Cardiac muscle cell (in vitro differentiated cells and primary cell): ENCODE data around the gene ANO9. TPM values are rescaled to one million over a fixed set of nuclear protein-coding genes. Genes with fewer than 3 reads are reported as not detected.

Experiments
- DNase-seq, 2 donors: peaks; one replicate each; pipeline versions ENCODE4 v3.0.0 to v3.0.0-alpha.2; 2010 to 2017; ENCODE audit warnings: low read depth in 1 of 2, low spot score in 1 of 2
- H3K27ac ChIP-seq: fragments of 200-600 bp; sonication (generic); 2 replicates; pipeline ENCODE4 v1.5.1; 2016
- H3K27me3 ChIP-seq: fragments of 200-600 bp; sonication (generic); 2 replicates; pipeline ENCODE4 v1.6.0; 2016; ENCODE audit warnings: control low read depth
- H3K36me3 ChIP-seq: fragments of 200-600 bp; sonication (generic); 2 replicates; pipeline ENCODE4 v1.5.1; 2016; ENCODE audit warnings: control low read depth
- H3K4me1 ChIP-seq: fragments of 200-600 bp; sonication (generic); 2 replicates; pipeline ENCODE4 v1.8.1; 2017; ENCODE audit warnings: low read depth, mild to moderate bottlenecking, mixed run types
- H3K4me3 ChIP-seq: fragments of 200-600 bp; sonication (generic); 2 replicates; pipeline ENCODE4 v1.5.1; 2016; ENCODE audit warnings: mild to moderate bottlenecking
- H3K9me3 ChIP-seq: fragments of 200-600 bp; sonication (generic); 2 replicates; pipeline ENCODE4 v1.5.1; 2017; ENCODE audit warnings: low read depth, mild to moderate bottlenecking, control low read depth
- CTCF ChIP-seq: IDR thresholded peaks from 2 replicates; pipeline ENCODE4 v1.5.1; 2012; ENCODE audit warnings: low read depth, mild to moderate bottlenecking, low read length
- polyA plus RNA-seq: library from polyadenylated mRNA; unstranded; fragments of >200 nt; fragmentation: Nextera tagmentation; extraction: Ambion mirVana; gene quantifications from 2 replicates; pipeline ENCODE4 v1.2.1, GENCODE V29; 2016
- total RNA-seq: library from RNA; depleted of rRNA; stranded (reverse); fragments of >200 nt; gene quantifications from 2 replicates; pipeline ENCODE4 v1.2.3, GENCODE V29; 2016

ANO9 gene
- total and polyA plus RNA-seq, 2 experiments from 2014 or later, result 0.23 to 0.51 TPM

GRCh38 chr11:418343-419247 lies 23.2 kb downstream of the ANO9 start:
- TF ChIP-seq CTCF, result no peak
- DNase-seq, result no peak

GRCh38 chr11:417652-418342 lies 24.0 kb downstream of the ANO9 start:
- H3K27ac ChIP-seq, result no peak overlapping the region
- DNase-seq, result no peak
- no peaks in the 10 kb centered on the region for H3K36me3 ChIP-seq
- no peaks in the 10 kb centered on the region for H3K9me3 ChIP-seq
- H3K4me3 ChIP-seq, result no peak overlapping the region
- TF ChIP-seq CTCF, result no peak
- peaks cover 57% of the 10 kb centered on the region for H3K27me3 ChIP-seq
- H3K4me1 ChIP-seq, result peaks cover 3% of the 10 kb centered on the region

More at GRCh38 chr11:418343-419247, 23.2 kb downstream of the ANO9 start:
- Histone ChIP-seq H3K36me3 (no peaks in the 10 kb centered on the region), H3K27me3 (peaks cover 53% of the 10 kb centered on the region), H3K4me3 (no peak overlapping the region), H3K4me1 (peaks cover 3% of the 10 kb centered on the region), H3K27ac (no peak overlapping the region), H3K9me3 (no peaks in the 10 kb centered on the region)

GRCh38 chr11:416757-417621 lies 24.8 kb downstream of the ANO9 start:
- Histone ChIP-seq H3K36me3 (no peaks in the 10 kb centered on the region), H3K27ac (no peak overlapping the region), H3K27me3 (peaks cover 58% of the 10 kb centered on the region), H3K4me3 (peak overlapping the region; percentile 35), H3K9me3 (no peaks in the 10 kb centered on the region), H3K4me1 (peaks cover 3% of the 10 kb centered on the region)
- TF ChIP-seq CTCF, result no peak
- DNase-seq, result peak; percentile 34

GRCh38 chr11:416051-416756 lies 25.6 kb downstream of the ANO9 start:
- TF ChIP-seq CTCF, result no peak
- H3K9me3 ChIP-seq, result no peaks in the 10 kb centered on the region
- peaks cover 3% of the 10 kb centered on the region for H3K4me1 ChIP-seq
- H3K36me3 ChIP-seq, result no peaks in the 10 kb centered on the region
- H3K4me3 ChIP-seq, result peak overlapping the region; percentile 35
- peaks cover 58% of the 10 kb centered on the region for H3K27me3 ChIP-seq
- no peak overlapping the region for H3K27ac ChIP-seq
- DNase-seq, result no peak

GRCh38 chr11:415640-416041 lies 26.2 kb downstream of the ANO9 start:
- Histone ChIP-seq H3K27me3 (peaks cover 58% of the 10 kb centered on the region), H3K4me3 (no peak overlapping the region), H3K27ac (no peak overlapping the region), H3K36me3 (no peaks in the 10 kb centered on the region), H3K9me3 (no peaks in the 10 kb centered on the region), H3K4me1 (peaks cover 3% of the 10 kb centered on the region)
- TF ChIP-seq CTCF, result no peak
- DNase-seq, result no peak
